Measurements from ENCODE around the gene PKNOX2.

Gene PKNOX2

DNA sequence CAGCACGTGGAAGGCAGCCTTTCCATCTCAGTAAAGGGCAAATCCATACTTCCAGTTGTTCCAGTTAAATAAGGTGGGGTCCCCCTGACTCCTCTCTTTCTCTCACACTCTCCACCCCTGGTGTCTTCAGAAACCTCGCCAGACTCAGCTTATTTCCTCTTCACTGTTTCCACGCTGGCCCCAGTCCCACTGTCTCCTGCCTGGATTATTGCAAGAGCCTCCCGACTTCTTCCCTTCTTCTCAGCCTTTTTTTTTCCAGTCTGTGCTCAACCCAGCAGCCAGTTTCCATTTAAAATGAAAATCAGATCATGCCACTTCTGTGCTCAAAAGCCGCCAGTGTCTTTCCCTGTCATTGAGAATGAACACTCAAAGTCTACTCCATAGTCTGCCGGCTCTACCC is 131.4 kb downstream of the PKNOX2 start:
- no peak for TF ChIP-seq CTCF (conservative IDR thresholded peaks at IDR 0.05; ENCODE audit: low read depth, low read length)
- DNase-seq (ENCODE audit: low read depth) = no peak
- no peak overlapping the region for H3K4me3 ChIP-seq (ENCODE audit: low read depth, low read length)

DNA sequence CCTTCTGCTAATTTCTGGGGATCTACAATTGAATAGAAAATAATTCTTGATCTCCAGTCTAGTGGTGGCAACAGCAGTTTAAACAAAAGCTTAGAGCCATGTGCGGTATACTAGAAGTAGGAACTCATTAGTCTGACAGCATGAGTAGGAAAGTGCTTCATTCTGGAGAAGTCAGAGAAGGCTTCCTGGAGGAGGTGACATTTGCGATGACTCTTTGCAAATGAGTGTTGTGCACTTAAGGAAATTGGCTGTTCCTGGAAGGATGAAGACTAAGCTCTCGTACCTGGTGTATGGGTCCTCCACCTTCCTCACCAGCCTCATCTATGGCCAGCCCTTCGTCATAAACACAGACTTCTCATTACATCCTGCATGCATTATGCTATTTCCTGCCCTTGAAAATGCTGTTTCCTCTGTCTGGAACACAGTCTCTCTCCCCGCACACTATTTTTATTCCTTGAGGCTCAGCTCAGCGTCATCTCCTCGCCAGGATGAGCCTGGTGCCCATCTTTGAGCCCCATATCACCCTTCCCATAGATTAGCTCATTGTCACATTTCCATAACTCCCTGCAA is 132.9 kb downstream of the PKNOX2 start:
- no peak for TF ChIP-seq CTCF (conservative IDR thresholded peaks at IDR 0.05; ENCODE audit: low read depth, low read length)
- no peak for DNase-seq (ENCODE audit: low read depth)
- H3K4me3 ChIP-seq (ENCODE audit: low read depth, low read length) = no peak overlapping the region

- no peak overlapping the region for H3K4me3 ChIP-seq (ENCODE audit: low read depth, low read length)
- no peak for TF ChIP-seq CTCF (conservative IDR thresholded peaks at IDR 0.05; ENCODE audit: low read depth, low read length)
- no peak for DNase-seq (ENCODE audit: low read depth)
These were observed 134.6 kb downstream of the PKNOX2 start for GRCh38 chr11:125299061-125299615.

DNA sequence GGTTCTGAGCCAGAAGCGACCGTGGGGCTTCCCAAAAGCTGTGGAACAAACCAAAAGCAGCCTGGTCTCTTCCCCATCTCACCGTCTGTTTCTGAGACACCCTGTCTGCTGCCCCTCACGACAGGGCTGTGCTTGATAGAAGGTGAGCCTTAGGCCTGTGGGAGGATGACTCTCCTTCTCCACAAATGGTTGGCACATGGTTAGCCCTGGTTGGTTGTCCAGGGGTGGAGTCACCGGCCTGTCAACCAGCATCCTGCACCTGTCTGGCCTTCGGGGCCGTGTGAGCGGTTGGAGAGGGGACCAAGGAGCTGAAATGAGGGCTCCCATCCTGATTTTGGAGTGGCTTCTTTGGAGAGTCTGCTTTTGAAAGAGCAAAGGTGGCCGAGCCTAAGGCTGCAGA is 135.3 kb downstream of the PKNOX2 start:
- DNase-seq (ENCODE audit: low read depth) = no peak
- TF ChIP-seq CTCF (conservative IDR thresholded peaks at IDR 0.05; ENCODE audit: low read depth, low read length) = no peak
- no peak overlapping the region for H3K4me3 ChIP-seq (ENCODE audit: low read depth, low read length)

DNA sequence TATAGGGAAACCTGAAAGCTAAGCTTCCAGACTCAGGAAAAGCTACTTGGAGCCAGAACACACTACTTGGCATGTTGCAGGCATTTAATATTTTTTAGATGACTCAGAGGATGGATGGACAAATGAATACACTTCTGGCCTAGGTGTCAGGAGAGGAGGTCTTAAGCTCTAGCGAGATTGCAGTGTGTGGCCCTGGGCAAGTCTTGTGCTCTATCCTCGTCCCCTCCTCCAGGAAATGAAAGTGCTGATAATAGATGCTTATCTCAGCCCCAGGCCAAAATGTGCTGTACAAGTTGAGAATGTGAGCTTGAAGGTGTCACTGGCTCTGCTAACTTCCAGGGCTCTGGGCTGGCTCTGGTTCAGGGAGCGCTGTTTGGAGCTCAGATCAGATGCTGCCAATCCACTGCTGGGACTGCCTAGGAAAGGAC is 136.3 kb downstream of the PKNOX2 start:
- DNase-seq (ENCODE audit: low read depth) = peak; percentile 87
- no peak for TF ChIP-seq CTCF (conservative IDR thresholded peaks at IDR 0.05; ENCODE audit: low read depth, low read length)
- H3K4me3 ChIP-seq (ENCODE audit: low read depth, low read length) = no peak overlapping the region

DNA sequence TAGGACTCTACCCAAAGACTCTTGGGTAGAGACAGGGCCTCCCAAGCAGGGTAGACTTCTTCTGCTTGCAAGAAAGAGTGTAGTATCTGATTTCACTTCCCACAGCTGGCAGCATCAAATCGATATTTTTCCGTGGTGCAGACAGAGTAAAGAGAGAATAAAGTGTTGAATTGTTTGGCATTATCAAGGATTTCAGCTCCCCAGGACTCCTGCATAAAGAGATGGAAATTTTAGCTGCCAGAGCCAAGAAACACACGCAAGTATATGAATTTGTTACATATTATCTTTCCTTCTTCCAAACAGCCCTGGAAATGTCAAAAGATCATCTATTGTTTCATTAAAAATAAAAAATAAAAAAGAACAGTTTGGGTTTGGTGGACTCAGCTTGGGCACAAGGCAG is 136.8 kb downstream of the PKNOX2 start:
- DNase-seq (ENCODE audit: low read depth) = peak; percentile 29
- no peak overlapping the region for H3K4me3 ChIP-seq (ENCODE audit: low read depth, low read length)
- no peak for TF ChIP-seq CTCF (conservative IDR thresholded peaks at IDR 0.05; ENCODE audit: low read depth, low read length)

DNA sequence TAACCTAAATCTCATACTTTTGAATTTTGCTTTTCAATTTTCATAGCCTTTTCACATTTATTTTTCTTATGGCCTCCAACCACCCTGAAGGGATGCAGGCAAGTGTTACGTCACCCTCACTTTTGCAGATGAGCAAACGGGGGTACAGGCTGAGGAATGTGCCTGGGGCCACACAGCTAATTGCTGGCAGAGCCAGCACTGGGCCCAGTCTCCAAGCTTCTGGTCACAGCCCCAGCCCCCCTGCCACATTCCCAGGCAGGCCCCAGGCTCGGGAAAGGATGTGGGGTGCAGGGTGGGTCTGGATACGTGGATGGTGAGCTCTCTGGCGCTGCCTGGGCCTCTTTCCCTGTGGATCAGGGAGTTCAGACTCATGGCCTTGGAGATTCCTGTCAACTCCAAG is 138.6 kb downstream of the PKNOX2 start:
- H3K4me3 ChIP-seq (ENCODE audit: low read depth, low read length) = no peak overlapping the region
- TF ChIP-seq CTCF (conservative IDR thresholded peaks at IDR 0.05; ENCODE audit: low read depth, low read length) = no peak
- no peak for DNase-seq (ENCODE audit: low read depth)
